K562 treated with DMSO at 1 percent for 12 hours (cell line): ENCODE results near the gene SLC25A24. TPM values are rescaled to one million over a fixed set of nuclear protein-coding genes. Genes with fewer than 3 reads are reported as not detected.

Source experiments
- total RNA-seq: library from RNA; unstranded; fragments of 300-600 nt; gene quantifications from 2 replicates; pipeline ENCODE4 v1.2.3, GENCODE V29; 2022; ENCODE audit not compliant: insufficient read depth

Gene SLC25A24
- total RNA-seq = 8.9 and 23.2 TPM in 2 replicates

DNA sequence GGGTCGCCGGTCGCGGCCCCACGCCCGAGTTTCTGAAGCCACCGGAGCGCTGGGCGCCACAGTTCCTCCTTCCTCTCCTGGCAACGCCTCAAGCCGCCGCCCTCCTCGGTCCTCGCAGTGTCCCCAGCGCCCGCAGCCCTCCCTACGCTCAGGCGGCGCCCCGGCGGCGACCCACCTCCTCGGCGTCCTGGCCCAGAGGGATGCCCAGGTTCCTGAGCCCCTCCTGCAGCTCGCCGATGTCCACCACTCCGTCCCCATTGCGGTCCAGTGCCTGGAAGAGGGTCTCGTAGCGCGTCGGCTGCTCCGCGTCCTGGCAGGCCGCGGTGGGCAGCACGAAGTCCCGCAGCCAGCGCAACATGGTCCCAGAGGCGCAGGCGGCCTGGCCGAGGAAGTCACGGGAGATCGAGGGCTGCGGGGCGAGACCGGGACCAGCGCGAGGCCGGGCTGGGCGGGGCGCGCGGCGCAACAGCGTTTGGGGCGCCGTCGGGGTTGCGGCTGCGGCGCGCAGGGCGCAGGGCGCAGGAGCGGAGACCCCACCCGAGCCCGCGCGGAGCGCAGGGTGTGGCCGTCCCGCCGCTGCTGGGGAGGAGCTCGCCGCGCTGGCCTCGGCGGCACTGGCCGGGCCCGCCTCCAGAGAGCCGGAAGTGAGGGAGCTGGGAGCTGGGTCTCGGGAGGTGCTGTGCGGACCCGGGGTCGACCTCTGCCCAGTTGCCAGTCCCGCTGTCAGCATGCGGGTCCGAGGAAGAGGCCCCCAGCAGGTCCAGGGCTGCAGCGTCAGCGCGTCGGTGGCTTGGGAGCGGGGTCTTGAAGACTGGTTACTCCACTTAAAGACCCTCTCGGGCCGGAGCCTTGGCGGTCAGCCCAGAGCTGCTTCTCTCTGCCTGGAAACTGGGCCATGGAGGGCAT, at the start of gene SLC25A24:
TSS of gene SLC25A24 (minus strand) at position 563 of the 906 bp plus-strand sequence. CDS start at position 358, 205 bp downstream.

DNA sequence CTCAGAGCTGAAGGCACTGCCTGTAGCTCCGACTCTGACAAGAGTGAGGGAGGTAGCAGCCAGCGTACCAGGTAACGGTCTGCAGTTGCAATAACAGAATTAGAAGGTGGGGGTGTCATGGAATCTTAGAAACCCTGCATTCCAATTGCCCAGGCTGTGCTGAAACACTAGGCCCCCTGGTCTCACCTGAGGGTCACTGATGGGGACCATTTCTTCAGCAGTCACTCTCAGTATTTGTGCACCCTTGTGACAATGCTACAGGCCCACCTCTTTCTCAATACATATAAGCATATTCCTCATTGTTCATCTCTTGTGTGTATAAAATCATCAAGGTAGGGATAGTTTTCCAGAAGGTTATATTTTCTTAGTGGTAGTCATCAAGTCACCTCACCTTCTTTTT, 43.8 kb upstream of the SLC25A24 start, which contains the start of gene NBPF4:
TSS of gene NBPF4 (minus strand) at position 101 of the 400 bp plus-strand sequence. CDS start 315 bp downstream, outside the sequence.

Other genes starting within 250 kb of the SLC25A24 start
- gene VAV3, start 235.2 kb downstream of the SLC25A24 start, total RNA-seq = not detected in 2 replicates
- 2.5 and 8.6 TPM in 2 replicates for gene NBPF4, start 43.7 kb upstream of the SLC25A24 start, total RNA-seq
- 2.9 and 6.7 TPM in 2 replicates for gene NBPF6, start 250.0 kb upstream of the SLC25A24 start, total RNA-seq